Esophagus (tissue), 2 donors: ENCODE data around the gene PCNX1. TPM values are rescaled to one million over a fixed set of nuclear protein-coding genes. Genes with fewer than 3 reads are reported as not detected.

Experiments used
- polyA plus RNA-seq, 2 donors: library from polyadenylated mRNA; stranded (reverse); fragments of 200-250 nt; gene quantifications; one replicate each; pipeline ENCODE4 v1.2.3, GENCODE V29; 2013
- donor health status: healthy with polysubstance abuse.
- donor health status: Bipolar disorder and iron deficiency.

PCNX1 gene
- polyA plus RNA-seq, 2 donors: 3.9 to 4.1 TPM

Other genes starting within 250 kb of the PCNX1 start
- 10 to 100 TPM in 1 of 2 donors, 1 to 10 TPM in 1; 4.2 to 11.6 TPM for gene MAP3K9, start 97.9 kb upstream of the PCNX1 start, polyA plus RNA-seq